ENCODE measurements around the gene CIAO2A. TPM values are rescaled to one million over a fixed set of nuclear protein-coding genes. Genes with fewer than 3 reads are reported as not detected.

The CIAO2A gene
- total RNA-seq, 1 donor from 2014 or later, result 51.4 TPM

DNA sequence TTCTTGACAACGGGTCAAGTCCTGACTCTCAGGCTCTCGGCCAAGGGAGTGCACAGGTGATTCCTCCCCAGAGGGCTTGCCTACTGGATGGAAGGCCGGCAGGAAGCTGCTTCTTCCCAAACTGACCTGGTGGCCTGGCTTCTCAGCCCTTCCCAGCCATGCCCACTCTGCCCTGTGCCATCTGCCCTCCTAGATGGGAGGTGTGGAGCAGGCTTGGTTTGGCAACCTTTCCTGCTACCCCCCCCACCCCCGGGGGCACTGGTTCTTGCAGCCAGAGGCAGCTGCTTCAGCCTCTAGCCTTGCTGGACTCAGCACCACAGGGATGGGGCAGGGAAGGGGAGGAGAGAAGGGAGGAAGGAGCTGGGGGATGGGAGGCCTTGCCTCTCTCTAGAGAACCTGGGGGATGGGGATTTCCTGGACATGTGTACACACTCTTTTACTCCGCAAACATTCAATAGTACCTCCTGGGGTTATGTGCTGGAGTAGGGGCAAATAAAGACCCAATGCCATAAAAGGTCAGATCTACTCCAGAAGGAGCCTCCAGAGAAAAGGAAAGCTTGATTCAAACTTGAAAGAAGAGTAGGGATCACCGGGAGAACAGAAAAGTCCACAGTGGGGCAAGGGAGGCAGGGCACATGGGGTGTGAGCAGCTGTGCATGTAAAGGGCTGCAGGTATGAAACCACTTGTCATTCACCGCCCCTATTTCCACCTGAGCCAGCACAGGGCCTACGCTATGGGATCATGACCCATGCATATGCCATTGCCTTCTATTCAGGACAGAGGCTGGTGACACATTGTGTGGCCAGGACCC lies 43.2 kb downstream of the CIAO2A start:
- H3K36me3 Mint-ChIP-seq (ENCODE audit: low read depth, unreplicated experiment), result no peaks in the 10 kb centered on the region
- H3K9me3 Mint-ChIP-seq (ENCODE audit: unreplicated experiment), result no peaks in the 10 kb centered on the region
- H3K27me3 Mint-ChIP-seq (ENCODE audit: unreplicated experiment), result peaks cover 10% of the 10 kb centered on the region
- no peak overlapping the region for H3K27ac Mint-ChIP-seq (ENCODE audit: unreplicated experiment)
- TF ChIP-seq, protein P1, sequence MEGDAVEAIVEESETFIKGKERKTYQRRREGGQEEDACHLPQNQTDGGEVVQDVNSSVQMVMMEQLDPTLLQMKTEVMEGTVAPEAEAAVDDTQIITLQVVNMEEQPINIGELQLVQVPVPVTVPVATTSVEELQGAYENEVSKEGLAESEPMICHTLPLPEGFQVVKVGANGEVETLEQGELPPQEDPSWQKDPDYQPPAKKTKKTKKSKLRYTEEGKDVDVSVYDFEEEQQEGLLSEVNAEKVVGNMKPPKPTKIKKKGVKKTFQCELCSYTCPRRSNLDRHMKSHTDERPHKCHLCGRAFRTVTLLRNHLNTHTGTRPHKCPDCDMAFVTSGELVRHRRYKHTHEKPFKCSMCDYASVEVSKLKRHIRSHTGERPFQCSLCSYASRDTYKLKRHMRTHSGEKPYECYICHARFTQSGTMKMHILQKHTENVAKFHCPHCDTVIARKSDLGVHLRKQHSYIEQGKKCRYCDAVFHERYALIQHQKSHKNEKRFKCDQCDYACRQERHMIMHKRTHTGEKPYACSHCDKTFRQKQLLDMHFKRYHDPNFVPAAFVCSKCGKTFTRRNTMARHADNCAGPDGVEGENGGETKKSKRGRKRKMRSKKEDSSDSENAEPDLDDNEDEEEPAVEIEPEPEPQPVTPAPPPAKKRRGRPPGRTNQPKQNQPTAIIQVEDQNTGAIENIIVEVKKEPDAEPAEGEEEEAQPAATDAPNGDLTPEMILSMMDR (IDR thresholded peaks at IDR 0.05; ENCODE audit: unreplicated experiment), result no peak
- H3K4me3 Mint-ChIP-seq (ENCODE audit: unreplicated experiment), result no peak overlapping the region
- peaks cover 18% of the 10 kb centered on the region for H3K4me1 Mint-ChIP-seq (ENCODE audit: unreplicated experiment)
- no peak for DNase-seq (ENCODE audit: low spot score)

DNA sequence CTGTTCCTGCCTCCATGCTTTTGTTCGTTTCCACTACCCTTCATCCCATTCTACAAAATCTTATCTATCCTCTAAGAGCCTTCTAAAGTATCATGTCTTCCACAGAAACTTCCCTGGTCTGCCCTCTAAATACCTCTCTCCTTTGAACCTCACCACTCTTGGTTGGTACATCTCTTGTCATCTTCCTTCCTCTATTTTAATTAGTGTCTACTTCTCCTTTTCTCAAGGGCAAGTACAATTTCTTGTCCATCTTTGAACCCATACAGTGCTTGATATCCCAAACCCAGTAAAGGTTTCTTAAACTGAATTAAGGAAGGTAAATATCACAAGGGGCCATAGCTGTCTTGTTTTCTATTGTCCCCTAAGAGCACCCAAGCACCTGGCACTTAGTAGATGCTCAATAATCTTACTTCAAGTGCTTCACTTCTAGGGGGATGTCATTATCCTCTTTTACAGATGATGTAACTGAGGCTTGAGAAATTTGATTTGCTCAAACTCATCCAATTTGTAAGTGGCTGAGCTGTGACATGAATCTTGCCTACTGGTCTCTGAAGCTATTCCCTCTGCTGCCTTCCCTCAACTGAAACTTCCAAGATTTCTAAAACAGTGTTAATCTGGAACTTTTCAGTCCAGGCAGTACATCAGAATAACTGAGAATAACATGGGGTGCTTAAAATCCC lies 44.7 kb downstream of the CIAO2A start:
- Mint-ChIP-seq H3K27me3 (ENCODE audit: unreplicated experiment) (peaks cover 13% of the 10 kb centered on the region), H3K27ac (ENCODE audit: unreplicated experiment) (no peak overlapping the region), H3K36me3 (ENCODE audit: low read depth, unreplicated experiment) (no peaks in the 10 kb centered on the region), H3K9me3 (ENCODE audit: unreplicated experiment) (no peaks in the 10 kb centered on the region), H3K4me1 (ENCODE audit: unreplicated experiment) (peaks cover 18% of the 10 kb centered on the region), H3K4me3 (ENCODE audit: unreplicated experiment) (no peak overlapping the region)
- DNase-seq (ENCODE audit: low spot score), result no peak
- TF ChIP-seq, protein P1 (IDR thresholded peaks at IDR 0.05; ENCODE audit: unreplicated experiment), result no peak

DNA sequence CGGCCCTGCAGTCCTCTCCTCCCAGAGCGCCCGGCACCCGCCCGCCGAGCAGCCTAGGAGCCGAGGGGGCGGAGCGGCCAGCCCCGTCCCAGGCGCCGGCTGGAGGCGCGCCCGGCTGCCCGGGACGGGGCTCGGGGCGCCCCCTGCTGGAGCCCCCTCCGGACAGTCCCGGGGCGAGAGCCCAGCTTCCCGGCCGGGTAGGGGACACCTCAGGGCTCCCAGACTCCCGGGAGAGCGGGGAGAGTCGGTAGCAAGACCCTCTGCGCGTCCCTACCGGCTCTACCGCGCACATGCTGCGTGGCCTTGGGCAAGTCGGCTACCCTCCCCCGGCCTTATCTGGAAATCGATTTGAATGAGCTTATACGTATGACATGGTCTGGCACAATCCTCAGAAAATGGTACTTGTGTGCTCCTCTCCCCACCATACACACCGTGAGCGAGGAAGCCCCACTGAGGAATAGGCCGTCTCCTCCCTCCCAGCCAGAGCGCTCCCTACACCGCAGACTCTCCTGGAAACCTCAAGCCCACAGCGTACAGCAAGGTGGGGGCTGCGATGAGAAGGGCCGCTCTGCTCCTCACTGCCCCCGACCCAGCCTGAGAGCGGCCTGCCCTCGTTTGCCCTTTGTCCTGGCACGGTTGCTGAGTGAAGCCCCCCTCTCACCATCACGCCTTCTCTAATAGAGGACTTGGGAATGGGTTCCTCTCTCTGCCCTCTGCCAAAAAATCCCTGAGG lies 47.1 kb downstream of the CIAO2A start, which contains the start of gene DAPK2:
TSS of gene DAPK2 (minus strand) at position 65 of the 733 bp plus-strand sequence. CDS start 6,224 bp downstream, outside the sequence.
- peak within 1 kb of the TSS; percentile 90 for H3K4me3 Mint-ChIP-seq (ENCODE audit: unreplicated experiment)
- no peaks in the 10 kb centered on the region for H3K9me3 Mint-ChIP-seq (ENCODE audit: unreplicated experiment)
- TF ChIP-seq, protein P1 (IDR thresholded peaks at IDR 0.05; ENCODE audit: unreplicated experiment), result peak; percentile 79
- peak; percentile 82 for DNase-seq (ENCODE audit: low spot score)
- no peaks in the 10 kb centered on the region for H3K36me3 Mint-ChIP-seq (ENCODE audit: low read depth, unreplicated experiment)
- peaks cover 13% of the 10 kb centered on the region for H3K27me3 Mint-ChIP-seq (ENCODE audit: unreplicated experiment)
- no peak within 1 kb of the TSS for H3K27ac Mint-ChIP-seq (ENCODE audit: unreplicated experiment)
- peaks cover 18% of the 10 kb centered on the region for H3K4me1 Mint-ChIP-seq (ENCODE audit: unreplicated experiment)

DNA sequence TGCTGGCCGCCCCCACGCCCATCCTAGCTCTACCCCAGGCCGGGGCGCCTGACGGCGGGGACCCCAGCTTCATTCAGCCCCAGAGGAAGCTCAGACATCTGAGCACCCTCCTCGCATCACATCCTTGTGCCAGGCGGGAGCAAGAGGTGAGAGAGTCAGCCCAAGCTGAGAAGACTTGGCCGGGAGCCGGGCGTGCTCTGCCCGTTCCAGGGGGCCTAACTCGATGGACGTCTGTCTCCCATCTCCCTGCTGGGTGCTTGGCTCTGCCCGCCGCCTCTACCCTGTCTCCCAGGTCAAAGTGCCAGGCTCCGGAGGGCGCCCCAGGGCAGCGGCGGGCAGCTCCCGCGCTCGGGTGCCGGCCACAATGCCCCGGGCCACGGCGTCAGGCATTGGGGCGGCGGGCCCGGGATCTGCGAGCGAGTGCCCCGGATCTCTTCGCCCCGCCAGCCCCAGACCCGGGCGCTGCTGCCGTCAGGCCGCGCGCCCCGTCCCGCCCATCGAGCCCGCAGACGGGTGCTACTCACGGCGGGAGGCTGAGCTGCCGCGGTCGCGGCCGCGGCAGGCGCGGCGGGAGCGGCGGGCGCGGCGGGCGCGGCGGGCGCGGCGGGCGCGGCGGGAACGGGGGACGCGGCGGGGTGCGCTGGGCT lies 47.7 kb downstream of the CIAO2A start:
- no peak overlapping the region for H3K27ac Mint-ChIP-seq (ENCODE audit: unreplicated experiment)
- peaks cover 13% of the 10 kb centered on the region for H3K27me3 Mint-ChIP-seq (ENCODE audit: unreplicated experiment)
- H3K36me3 Mint-ChIP-seq (ENCODE audit: low read depth, unreplicated experiment), result no peaks in the 10 kb centered on the region
- H3K4me3 Mint-ChIP-seq (ENCODE audit: unreplicated experiment), result peak overlapping the region; percentile 83
- TF ChIP-seq, protein P1 (IDR thresholded peaks at IDR 0.05; ENCODE audit: unreplicated experiment), result no peak
- no peaks in the 10 kb centered on the region for H3K9me3 Mint-ChIP-seq (ENCODE audit: unreplicated experiment)
- peaks cover 14% of the 10 kb centered on the region for H3K4me1 Mint-ChIP-seq (ENCODE audit: unreplicated experiment)
- no peak for DNase-seq (ENCODE audit: low spot score)
